Activated gamma-delta T cell treated with anti-CD3 and anti-CD28 coated beads, Interleukin-2, amount 50 U/mL, for 16 hours (primary cell): ENCODE results near the gene KPTN.
A peak's percentile ranks its signal among the peaks of the same experiment; 100 is the strongest.

Experiments used
- DNase-seq: peaks from one replicate; pipeline ENCODE4 v3.0.0-alpha.2; 2020; ENCODE audit warnings: low read depth

Gene KPTN

DNA sequence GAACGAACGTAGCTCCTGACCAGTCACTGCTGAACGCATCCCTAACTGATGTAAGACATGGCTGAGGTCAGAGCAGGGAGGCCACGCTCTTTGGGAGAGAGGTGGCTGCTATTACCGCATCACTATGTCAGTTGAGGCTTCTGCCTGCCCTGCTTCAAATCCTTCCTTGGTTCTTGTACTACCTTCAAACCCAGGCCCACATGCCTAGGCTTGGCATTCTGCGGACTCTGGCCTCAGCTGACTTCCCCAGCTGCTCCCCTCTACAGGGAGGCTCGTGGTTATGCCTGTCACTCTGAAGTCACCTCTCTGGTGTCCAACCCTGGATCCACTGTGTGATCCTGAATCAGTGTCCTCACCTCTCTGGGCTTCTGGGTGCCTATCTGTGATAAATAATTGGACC, 49.9 kb downstream of the KPTN start:
- DNase-seq, result no peak

DNA sequence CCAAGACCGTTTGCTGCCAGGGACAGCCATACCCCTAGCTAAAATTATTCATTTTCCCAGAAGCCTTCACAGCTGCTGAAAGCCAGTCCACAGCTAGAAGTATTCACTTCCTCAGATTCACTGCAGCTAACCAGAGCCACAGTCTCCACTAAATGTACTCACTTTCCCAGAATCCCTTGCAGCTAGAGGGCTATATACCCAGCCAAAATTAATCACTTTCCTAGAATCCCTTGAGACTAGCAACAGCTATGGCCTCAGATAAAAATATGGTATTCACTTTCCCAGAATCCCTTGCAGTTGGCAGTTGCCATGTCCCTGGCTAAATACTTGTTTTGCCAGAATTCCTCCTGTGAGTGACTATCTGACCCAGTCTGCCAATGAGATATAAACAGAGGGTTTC, 50.9 kb downstream of the KPTN start:
- no peak for DNase-seq

DNA sequence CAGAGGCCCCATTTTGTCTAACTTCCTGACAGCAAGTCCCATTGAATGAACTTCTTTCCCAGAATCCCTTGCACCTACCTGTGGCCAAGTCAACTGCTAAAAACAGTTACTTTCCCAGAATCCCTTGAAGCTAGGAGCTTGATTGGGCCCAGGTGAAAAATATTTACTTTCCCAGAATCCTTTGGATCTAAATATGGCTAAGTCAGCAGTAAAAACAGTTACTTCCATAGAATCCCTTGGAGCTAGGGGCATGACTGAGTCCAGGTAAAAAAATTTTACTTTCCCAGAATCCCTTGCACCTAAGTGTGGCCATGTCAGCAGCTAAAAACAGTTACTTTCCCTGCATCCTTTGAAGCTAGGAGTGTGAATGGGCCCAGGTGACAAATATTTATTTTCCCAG, 51.5 kb downstream of the KPTN start:
- DNase-seq, result no peak

DNA sequence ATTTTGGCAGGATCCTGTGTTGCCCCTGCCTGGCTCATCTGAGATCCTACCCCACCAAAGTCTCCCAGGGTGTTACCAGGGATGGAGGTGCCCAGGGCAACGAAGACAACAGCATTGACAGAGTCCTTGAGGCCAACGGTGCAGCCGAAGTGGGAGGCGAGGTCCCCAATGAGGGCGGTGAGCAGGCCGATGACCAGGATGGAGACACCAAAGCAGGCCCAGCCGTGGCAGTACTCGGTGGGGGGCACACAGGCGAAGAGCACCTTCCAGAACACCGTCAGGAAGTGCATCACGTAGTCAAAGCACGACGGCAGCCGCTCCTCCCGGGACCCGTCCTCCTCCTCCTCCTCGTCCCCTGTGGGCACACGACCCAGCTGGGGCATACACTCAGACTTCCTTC, 51.9 kb downstream of the KPTN start:
- DNase-seq, result no peak

DNA sequence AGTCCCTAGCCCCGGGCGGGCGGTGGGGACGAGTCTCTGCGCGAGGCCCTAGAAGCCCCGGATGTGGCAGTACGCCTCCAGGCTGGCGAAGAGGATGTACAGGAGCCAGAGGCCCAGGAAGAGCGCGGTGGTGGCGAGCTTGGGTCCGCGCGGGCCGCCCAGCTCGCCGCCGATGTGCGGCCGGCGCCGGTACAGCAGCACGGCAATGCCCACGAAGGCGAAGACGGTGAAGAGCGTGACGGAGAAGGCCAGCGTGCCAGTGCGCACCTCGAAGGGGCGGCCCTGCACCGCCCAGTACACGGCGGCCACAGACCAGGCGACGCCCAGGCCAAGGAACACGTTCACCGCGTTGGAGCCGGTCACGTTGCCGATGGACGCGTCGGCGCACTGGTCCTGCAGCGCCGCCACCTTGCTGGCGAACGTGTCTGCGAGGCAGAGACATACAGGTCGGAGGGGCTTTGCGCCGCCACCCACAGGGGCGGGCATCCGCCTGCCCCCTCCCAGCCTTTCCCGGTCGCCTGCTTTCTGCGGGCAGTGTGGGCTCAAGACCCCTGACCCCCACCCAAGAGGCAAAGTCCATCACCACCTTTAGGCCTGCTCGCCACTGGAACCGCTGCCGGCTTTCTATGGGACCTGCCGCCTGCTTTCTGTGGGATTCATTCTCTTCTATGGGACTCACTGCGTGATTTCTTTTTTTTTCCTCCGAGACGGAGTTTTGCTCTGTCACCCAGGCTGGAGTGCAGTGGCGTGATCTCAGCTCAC, 53.8 kb downstream of the KPTN start:
- no peak for DNase-seq

DNA sequence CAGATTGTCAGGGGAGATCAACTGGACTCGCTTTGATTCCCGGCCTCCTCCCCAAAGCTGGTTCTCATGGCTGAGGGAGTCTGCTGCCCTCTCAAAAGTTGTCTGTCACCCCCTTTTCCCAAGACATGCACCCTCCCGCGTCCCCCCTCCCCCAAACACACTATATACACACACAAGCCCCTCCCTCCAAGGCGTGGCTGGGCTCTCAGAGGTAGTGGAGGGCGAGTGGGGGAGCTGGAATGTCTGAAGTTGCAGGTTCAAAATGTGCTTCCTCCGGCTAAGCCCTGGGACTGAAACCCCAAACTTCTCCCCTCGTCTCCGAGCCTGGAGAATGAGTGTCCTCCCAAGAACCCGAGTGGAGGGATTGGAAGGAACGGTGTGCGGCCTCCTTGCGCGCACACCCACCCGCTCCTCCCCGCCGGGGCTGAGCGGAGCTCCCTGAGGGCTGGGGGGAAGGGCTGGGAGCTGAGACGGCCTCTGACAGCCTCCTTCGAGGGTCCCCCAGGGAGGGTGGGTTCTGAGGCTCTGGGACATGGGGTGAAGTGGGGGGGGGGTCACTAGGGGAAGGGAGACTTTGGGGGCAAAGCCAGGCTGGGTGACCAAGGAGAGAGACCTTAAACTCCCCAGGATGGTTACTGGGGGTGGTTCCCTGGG, 54.8 kb downstream of the KPTN start:
- DNase-seq, result no peak

DNA sequence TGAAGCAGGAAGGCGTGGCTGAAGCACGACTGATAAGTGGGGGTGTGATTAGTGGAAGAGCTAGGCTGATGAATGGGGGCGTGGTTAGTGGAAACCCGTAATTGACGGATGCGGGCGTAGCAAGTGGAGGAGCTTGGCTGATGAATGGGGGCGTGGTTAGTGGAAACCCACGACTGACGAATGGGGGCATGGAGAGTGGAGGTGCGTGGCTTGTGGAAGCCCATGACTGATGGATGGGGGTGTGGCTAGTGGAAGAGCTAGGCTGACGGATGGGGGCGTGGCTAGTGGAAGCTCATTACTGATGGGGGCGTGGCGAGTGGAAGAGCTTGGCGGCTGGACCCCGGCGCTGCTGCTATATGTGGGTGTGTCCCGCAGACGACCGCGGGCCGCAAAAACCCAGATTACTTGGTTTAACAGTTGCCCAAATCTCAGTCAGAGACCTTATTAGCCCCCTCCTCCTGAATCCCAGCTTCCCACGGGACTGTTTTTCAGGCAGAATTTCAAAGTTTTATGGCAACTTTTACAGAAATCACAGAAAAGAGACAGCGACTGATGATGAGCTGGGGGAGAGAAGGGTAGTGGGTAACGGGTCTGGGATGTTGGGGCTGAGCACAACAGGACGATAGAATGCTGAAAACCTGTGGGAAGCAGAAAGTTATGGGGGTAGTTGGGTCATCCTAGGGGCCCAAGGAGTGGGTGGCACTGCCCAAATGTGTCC, 55.7 kb downstream of the KPTN start:
- DNase-seq, result peak; percentile 49

DNA sequence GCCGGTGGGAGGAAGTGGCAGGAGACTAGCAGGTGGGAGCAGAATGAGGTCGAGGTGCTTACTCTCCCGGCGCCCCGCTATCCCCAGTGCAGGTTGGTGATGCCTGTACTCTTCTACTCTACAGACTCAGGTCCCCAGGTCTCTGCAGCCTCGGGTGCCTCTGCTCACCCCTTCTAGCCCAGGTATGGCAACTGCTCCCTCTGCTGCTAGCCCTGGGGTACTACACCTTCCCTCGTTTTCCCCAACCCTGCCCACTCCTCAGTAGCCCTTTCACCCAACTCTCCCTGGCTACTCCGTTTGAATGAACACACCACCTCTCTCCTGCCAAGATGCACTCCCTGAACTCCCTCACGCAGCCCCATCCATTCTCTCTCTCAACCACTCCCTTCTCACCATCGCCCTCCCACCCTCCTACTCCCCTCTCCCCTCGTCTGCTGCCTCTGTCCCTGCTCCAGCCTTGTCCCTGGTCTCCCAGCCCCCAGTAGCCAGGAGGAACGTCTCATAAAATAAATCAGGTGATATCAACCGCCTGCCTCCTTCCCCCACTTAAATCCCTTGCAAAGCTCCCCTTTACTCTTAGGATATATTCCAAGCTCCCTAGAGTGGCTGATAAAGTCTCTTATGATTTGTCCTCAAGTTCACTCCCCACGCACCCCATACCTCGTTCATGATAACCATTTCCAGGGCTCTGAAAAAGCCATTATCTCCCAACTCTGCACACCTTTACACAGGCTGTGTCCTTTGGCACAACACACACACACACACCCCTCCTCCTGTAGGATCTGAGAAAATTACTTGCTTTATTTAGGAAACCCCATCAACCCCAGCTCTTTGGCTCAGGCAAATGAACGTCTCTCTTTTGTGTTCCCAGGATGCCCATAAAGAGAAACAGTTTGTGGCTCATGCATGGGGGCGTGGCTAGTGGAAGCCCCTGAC, 56.5 kb downstream of the KPTN start:
- DNase-seq, result peak; percentile 44
